22Rv1 (cell line): ENCODE measurements around the gene VPS13D.
A peak's percentile ranks its signal among the peaks of the same experiment; 100 is the strongest.
"Not testable (repeated sequence)": the region's sequence is repeated elsewhere in the genome, so short reads cannot be mapped to it uniquely, and the experiment has no call there.

ENCODE experiments used
- H3K27ac ChIP-seq: fragments of 450-650 bp; 2 replicates; pipeline ENCODE4 v1.5.1; 2017
- ZFX ChIP-seq: fragments of 450-650 bp; IDR thresholded peaks from 2 replicates; pipeline ENCODE4 v1.6.1; 2017; ENCODE audit warnings: antibody characterized with exemption, borderline replicate concordance
- TF ChIP-seq, protein P1 (sequence below): fragments of 450-650 bp; IDR thresholded peaks from 2 replicates; pipeline ENCODE4 v1.5.1; 2017; ENCODE audit warnings: mild to moderate bottlenecking

Gene VPS13D

DNA sequence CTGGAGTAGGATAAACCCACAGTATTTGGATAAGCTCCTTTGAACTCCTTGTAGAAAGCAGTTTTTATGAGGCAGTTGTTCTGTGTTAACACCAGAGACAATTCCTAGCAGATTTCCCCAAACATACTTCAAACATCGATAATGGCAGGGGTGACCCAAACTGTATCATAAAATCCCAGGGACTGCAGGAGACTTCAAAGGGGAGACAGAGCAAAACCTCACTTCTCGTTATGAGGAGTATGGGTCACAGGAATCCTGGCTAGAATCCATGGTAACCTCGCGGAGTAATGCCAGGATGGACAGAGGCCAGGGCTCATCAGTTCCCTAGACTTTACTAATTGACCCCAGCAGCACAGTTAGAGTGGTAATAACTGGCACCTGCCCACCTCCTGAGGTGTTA is 240.2 kb downstream of the VPS13D start:
- no peak overlapping the region for H3K27ac ChIP-seq
- TF ChIP-seq, protein P1, sequence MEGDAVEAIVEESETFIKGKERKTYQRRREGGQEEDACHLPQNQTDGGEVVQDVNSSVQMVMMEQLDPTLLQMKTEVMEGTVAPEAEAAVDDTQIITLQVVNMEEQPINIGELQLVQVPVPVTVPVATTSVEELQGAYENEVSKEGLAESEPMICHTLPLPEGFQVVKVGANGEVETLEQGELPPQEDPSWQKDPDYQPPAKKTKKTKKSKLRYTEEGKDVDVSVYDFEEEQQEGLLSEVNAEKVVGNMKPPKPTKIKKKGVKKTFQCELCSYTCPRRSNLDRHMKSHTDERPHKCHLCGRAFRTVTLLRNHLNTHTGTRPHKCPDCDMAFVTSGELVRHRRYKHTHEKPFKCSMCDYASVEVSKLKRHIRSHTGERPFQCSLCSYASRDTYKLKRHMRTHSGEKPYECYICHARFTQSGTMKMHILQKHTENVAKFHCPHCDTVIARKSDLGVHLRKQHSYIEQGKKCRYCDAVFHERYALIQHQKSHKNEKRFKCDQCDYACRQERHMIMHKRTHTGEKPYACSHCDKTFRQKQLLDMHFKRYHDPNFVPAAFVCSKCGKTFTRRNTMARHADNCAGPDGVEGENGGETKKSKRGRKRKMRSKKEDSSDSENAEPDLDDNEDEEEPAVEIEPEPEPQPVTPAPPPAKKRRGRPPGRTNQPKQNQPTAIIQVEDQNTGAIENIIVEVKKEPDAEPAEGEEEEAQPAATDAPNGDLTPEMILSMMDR = no peak
- TF ChIP-seq ZFX = no peak

DNA sequence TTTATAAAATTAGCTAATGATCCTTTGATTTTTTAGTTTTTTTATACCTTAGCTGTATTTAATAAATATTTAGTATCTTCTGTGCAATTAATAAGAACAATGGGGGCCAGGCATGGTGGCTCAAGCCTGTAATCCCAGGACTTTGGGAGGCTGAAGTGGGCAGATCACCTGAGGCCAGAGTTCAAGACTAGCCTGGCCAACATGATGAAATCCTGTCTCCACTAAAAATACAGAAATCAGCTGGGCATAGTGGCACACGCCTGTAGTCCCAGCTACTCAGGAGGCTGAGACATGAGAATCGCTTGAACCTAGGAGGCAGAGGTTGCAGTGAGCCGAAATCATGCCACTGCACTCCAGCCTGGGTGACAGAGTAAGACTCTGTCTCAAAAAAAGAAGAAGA is 241.1 kb downstream of the VPS13D start:
- not testable (repeated sequence) for H3K27ac ChIP-seq

DNA sequence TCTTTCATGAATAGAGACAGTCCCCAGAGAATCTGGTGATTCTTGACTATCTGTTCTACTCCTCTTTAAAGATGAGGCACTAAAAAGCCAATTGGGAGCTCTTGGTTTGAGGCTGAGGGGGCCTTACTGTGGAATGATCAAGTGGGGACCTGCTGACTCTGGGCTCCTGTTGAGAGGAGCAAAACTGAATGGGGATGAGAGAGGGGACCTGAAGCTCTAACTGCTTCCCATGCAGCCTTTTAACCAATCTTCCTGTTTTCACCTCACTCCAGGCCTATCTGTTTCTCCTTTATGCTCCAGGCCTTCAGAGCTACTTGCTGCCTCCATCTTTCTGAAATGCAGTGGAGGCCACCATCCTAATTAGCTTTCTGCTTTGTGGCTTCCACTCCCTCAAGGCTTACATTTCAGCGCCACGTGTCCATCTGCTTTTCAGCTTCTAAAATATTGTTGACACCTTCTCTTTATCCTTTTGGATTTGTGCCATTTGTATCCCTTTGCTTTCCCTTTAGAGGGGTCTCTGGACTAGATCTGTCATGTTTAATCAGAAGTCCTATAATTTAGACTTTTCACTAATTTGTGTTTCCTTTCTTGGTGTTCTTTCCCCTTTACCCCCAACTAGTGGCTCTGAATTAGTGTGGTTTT is 242.4 kb downstream of the VPS13D start:
- no peak overlapping the region for H3K27ac ChIP-seq
- TF ChIP-seq, protein P1 = no peak
- no peak for TF ChIP-seq ZFX

DNA sequence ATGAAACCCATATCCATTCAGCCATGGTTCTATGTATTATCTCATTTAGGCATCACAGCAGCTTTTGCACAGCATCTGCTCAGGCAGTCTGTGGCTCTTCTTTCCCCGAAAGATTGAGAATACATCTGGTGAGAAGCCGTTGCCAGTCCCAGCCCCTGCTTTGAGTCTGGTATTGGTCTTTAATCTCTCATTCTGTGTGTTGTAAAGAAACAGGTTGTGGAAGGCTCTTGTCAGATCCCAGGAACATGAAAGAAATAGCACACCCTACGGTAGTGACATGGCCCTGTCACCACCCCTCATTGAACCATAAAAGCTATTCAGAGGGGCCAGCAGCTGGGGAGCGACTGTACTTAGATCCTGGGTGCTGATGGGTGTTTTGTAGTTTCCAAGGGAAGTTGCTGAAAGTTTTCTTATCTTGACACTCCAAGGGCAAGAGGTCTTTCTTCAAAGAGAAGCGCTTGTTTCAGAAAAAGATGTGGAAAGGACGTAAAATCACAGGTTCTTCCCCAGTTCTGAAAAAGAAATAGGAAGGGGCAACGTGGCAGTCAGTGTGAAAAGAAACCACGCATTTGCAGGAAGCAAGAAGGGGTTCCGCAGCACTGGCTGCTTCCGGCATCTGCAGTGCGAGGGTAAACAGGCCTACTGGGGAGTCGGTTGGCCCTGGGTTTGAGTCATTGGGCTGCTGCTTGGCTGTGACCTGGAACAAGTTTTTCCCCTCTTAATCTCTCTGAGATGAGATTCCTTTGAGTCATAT is 243.1 kb downstream of the VPS13D start:
- H3K27ac ChIP-seq = no peak overlapping the region
- no peak for TF ChIP-seq ZFX
- TF ChIP-seq, protein P1 = no peak

DNA sequence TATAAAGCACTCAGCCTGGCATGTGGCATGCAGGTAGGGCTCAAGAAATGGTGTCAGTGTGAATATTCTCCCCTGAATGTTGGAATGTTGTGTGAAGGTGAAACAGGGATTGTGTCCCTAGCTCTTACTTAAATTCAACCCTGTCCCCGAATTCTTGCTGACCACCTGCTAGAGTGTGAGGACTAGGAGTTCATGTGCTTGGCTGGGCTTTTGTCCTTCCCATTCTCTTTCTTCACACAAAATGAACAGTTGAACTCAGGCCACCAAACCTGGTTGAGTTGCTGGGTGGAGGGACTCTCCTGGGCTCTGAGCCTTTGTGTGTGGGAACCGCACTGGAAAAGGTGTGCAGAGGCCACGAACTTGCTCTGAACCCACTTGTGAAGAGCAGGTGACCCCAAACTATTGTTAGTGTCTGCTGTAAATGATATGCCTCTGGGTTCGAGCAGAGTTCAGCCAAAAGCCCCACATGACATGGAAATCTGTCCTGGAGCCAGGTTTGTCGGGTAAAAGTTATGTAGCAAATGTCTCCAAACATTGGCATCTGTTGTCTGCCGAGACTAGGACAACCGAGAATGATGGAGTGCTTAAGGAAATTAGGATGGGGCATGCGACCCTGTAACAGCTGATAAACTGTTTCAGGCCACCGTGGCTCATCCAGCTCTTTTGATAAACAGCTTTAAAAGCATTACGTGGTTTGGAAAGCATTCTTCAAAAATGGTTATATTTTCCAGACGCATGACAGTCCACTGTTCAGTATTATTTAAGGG is 243.9 kb downstream of the VPS13D start:
- H3K27ac ChIP-seq = no peak overlapping the region
- TF ChIP-seq, protein P1 = no peak
- TF ChIP-seq ZFX = no peak

DNA sequence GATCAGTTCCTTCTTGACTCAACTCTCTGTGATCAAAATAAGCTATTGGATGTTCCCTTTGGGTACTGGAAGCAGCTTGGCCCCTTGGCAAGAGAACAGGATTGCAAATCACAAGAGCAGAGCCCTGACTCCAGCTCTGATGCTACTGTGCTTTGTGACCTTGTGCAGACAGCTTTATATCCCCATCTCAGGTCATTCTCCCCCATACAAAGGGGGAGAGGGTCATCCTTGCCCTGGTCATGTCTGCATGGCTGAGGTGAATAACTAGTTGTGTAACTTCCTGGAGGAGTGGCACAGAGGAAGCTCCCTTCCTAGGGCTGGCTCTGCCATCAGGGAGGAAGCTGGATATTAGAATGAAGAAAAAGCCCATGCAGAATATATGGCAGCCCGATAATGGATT is 245.3 kb downstream of the VPS13D start:
- H3K27ac ChIP-seq = peak overlapping the region; percentile 83
- TF ChIP-seq ZFX = no peak
- TF ChIP-seq, protein P1 = no peak

DNA sequence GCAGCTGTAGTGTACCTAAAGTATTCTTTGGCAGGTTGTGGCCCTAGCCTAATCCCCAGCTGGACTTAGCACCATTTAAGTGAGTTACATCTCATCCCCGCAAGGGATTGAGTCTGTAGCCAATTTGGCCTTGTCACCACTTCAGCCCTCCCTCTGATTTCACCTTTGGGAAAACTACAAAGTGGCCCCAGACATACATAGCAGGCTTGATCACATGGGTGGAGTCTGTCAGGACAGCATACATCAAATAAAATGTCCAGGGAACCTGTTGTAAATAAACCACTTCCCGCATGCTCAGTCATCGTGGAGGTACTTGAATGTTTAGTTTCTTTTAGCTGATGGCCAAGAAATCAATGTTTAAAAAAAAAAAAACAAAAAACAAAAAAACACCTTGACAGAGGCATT is 245.7 kb downstream of the VPS13D start:
- TF ChIP-seq, protein P1 = no peak
- no peak for TF ChIP-seq ZFX
- H3K27ac ChIP-seq = peak overlapping the region; percentile 83
